ENCODE results near the gene MTFR2. TPM values are rescaled to one million over a fixed set of nuclear protein-coding genes. Genes with fewer than 3 reads are reported as not detected.

Gene MTFR2
- total RNA-seq, 1 experiment from 2014 or later, result 13.5 TPM

GRCh38 chr6:136192902-136193301 lies 57.2 kb downstream of the MTFR2 start:
- no peak for DNase-seq (ENCODE audit: low spot score)
- in situ Hi-C loops (cut with HindIII; ENCODE audit: low sequenced_read_pairs), result no loop called here

- in situ Hi-C loops (cut with HindIII; ENCODE audit: low sequenced_read_pairs), result no loop called here
- no peak for DNase-seq (ENCODE audit: low spot score)
Measured at GRCh38 chr6:136191606-136192312, 58.4 kb downstream of the MTFR2 start.

GRCh38 chr6:136189104-136189503 lies 61.0 kb downstream of the MTFR2 start:
- in situ Hi-C loops (cut with HindIII; ENCODE audit: low sequenced_read_pairs), result no loop called here
- no peak for DNase-seq (ENCODE audit: low spot score)

GRCh38 chr6:136188486-136188885 lies 61.6 kb downstream of the MTFR2 start:
- no peak for DNase-seq (ENCODE audit: low spot score)
- in situ Hi-C loops (cut with HindIII; ENCODE audit: low sequenced_read_pairs), result no loop called here

DNA sequence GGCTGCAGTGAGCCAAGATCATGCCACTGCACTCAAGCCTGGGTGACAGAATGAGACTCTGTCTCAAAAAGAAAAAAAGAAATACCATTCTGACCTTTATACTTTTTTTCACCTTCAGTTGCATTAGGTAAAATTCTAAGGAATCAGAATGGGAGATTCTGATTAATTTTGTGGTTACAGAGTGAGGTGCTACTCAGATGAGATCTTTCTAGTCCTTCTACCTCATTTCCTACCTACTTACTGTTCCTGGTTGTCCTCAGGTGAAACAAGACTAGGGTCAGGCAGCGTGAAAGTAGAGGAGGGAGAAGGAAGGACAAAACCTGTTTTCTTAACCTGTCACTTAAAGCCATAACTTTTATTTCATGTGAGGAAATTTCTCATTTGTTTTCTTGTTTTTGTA lies 63.7 kb downstream of the MTFR2 start:
- no peak for DNase-seq (ENCODE audit: low spot score)
- in situ Hi-C loops (cut with HindIII; ENCODE audit: low sequenced_read_pairs), result no loop called here

DNA sequence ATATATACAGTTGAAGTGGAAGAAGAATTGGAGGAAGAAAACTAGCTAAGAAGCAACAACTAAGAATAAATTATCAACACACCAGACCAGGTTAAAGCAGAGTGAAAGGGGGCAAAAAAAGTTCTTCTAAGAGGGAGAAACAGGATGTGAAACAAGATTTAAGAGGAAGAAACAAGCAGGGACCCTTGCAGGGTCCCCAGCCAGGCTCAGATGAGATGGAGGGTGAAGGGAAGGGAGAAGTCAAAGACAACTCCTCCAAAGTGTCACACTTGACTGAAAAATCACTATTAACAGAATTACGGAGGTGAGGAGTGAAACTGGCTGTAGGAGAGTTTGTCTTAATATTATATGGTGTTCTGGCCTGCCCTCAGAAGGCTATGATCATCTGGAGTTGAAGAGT lies 65.4 kb downstream of the MTFR2 start:
- no peak for DNase-seq (ENCODE audit: low spot score)
- in situ Hi-C loops (cut with HindIII; ENCODE audit: low sequenced_read_pairs), result no loop called here

DNA sequence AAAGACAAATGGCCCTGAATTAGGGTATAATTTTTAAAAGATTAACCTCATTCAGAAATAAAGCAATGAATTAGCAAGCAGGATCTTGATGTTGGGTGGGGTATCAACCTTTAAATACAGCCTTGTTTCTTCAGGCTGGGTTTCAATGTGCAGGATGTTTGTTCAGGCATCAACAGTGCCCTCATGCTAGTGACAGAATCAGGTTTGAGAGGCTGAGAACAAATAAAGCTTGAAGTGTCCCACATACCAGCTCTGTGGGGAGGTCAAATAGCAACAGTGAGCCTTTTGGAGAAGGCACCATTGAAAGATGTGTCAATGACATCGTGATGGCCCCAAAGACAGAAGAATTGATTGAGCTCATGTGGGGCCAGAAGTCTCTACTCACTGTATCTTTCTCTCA lies 68.2 kb downstream of the MTFR2 start:
- no peak for DNase-seq (ENCODE audit: low spot score)
- in situ Hi-C loops (cut with HindIII; ENCODE audit: low sequenced_read_pairs), result no loop called here

DNA sequence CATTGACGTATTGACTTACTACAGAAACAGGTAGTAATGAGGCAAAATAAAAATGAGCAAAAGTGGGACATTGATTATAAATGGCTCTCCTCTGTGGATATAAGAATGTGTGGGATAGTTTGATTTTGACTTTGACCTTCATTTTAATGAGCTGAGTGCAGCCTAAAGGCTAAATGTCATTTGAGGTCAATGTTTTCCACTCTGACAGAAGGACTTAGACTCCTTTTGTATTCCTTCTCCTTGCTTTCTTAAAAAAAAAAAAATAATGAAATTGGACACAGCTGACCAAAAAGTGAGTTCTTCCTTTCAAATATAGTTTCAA lies 68.6 kb downstream of the MTFR2 start:
- no peak for DNase-seq (ENCODE audit: low spot score)
- in situ Hi-C loops (cut with HindIII; ENCODE audit: low sequenced_read_pairs), result no loop called here

Other genes with a start within 250 kb of the MTFR2 start
- gene BCLAF1, start 39.5 kb upstream of the MTFR2 start, total RNA-seq (2014; rRNA removed; shearing (Covaris generic)), result 41.0 and 65.5 TPM in 2 replicates